Activated CD4-positive, CD25-positive, alpha-beta regulatory T cell treated with anti-CD3 and anti-CD28 coated beads, Interleukin-2, amount 50 U/mL, for 24 hours (primary cell): ENCODE measurements around the gene COA3.

ENCODE experiments used
- ATAC-seq, 2 donors: fragments of 150-1000 bp; cut with Tn5 transposase; one replicate each; pipeline ENCODE4 v1.10.0; 2021; ENCODE audit warnings: mild to moderate bottlenecking in 1 of 2, moderate library complexity in 1 of 2

Gene COA3

GRCh38 chr17:42748908-42749798, 49.4 kb downstream of the COA3 start:
- ATAC-seq, result no peak

- ATAC-seq, result no peak
Measured at GRCh38 chr17:42748202-42748907, 50.1 kb downstream of the COA3 start.
